Epithelial cell of esophagus (primary cell): ENCODE results near the gene PTGR3.

Source experiments
- DNase-seq: peaks from one replicate; pipeline ENCODE4 v3.0.0; 2010; ENCODE audit warnings: low read depth
- H3K4me3 ChIP-seq: 2 replicates; pipeline ENCODE4 v1.5.1; 2011; ENCODE audit warnings: mild to moderate bottlenecking, low read length, control low read depth
- CTCF ChIP-seq: IDR thresholded peaks from 2 replicates; pipeline ENCODE4 v1.5.1; 2011; ENCODE audit warnings: low read depth, mild to moderate bottlenecking, low read length, control low read depth, inconsistent platforms; ENCODE audit not compliant: insufficient read depth; ENCODE audit errors: missing control alignments

PTGR3 gene

GRCh38 chr18:75221397-75221796 is 12.5 kb upstream of the PTGR3 start:
- DNase-seq: peak; percentile 19
- no peak overlapping the region for H3K4me3 ChIP-seq
- TF ChIP-seq CTCF: no peak

GRCh38 chr18:75220551-75221355 is 11.8 kb upstream of the PTGR3 start:
- peak; percentile 34 for DNase-seq
- no peak overlapping the region for H3K4me3 ChIP-seq
- no peak for TF ChIP-seq CTCF

GRCh38 chr18:75219745-75220375 is 10.9 kb upstream of the PTGR3 start:
- H3K4me3 ChIP-seq: no peak overlapping the region
- no peak for TF ChIP-seq CTCF
- no peak for DNase-seq

- TF ChIP-seq CTCF: no peak
- DNase-seq: no peak
- H3K4me3 ChIP-seq: no peak overlapping the region
Observed at GRCh38 chr18:75218065-75218923, 9.4 kb upstream of the PTGR3 start.

GRCh38 chr18:75216911-75217689 is 8.2 kb upstream of the PTGR3 start:
- no peak for TF ChIP-seq CTCF
- no peak for DNase-seq
- no peak overlapping the region for H3K4me3 ChIP-seq

GRCh38 chr18:75216212-75216910 is 7.4 kb upstream of the PTGR3 start:
- H3K4me3 ChIP-seq: no peak overlapping the region
- DNase-seq: no peak
- TF ChIP-seq CTCF: no peak
